Esophagus (tissue), 2 donors: ENCODE results near the gene CRTAP. TPM values are rescaled to one million over a fixed set of nuclear protein-coding genes. Genes with fewer than 3 reads are reported as not detected.
"Not testable (repeated sequence)": the region's sequence is repeated elsewhere in the genome, so short reads cannot be mapped to it uniquely, and the experiment has no call there.

Experiments used
- H3K27ac ChIP-seq, 2 donors: one replicate each; pipeline ENCODE4 v1.5.1; 2013; ENCODE audit warnings: low read depth in 2 of 2, mild to moderate bottlenecking in 2 of 2, inconsistent platforms in 1 of 2, low read length in 1 of 2, moderate library complexity in 1 of 2
- H3K27me3 ChIP-seq, 2 donors: one replicate each; pipeline ENCODE4 v1.6.1; 2013; ENCODE audit warnings: low read length in 2 of 2, control low read depth in 1 of 2, mild to moderate bottlenecking in 1 of 2; ENCODE audit not compliant: insufficient read depth in 2 of 2, control insufficient read depth in 1 of 2
- H3K36me3 ChIP-seq, 2 donors: one replicate each; pipeline ENCODE4 v1.6.1; 2013; ENCODE audit warnings: low read length in 1 of 2; ENCODE audit not compliant: control insufficient read depth in 2 of 2, insufficient read depth in 2 of 2
- H3K4me1 ChIP-seq, 2 donors: one replicate each; pipeline ENCODE4 v1.6.1; 2013; ENCODE audit warnings: low read length in 1 of 2; ENCODE audit not compliant: control insufficient read depth in 2 of 2, insufficient read depth in 2 of 2
- H3K4me3 ChIP-seq, 2 donors: one replicate each; pipeline ENCODE4 v1.5.1; 2013; ENCODE audit warnings: low read length in 2 of 2, mild to moderate bottlenecking in 2 of 2, low read depth in 1 of 2, moderate library complexity in 1 of 2
- H3K9me3 ChIP-seq, 2 donors: one replicate each; pipeline ENCODE4 v1.6.1; 2013; ENCODE audit warnings: mild to moderate bottlenecking in 2 of 2, low read depth in 1 of 2, low read length in 1 of 2, moderate library complexity in 1 of 2; ENCODE audit not compliant: control insufficient read depth in 2 of 2, insufficient read depth in 1 of 2
- WGBS, 2 donors: extraction: QIAGEN DNeasy Blood & Tissue Kit; methylation state at CpG; one replicate each; pipeline ENCODE4 v1.1.7; 2013; 5-methylcytosine and 5-hydroxymethylcytosine counted together
- polyA plus RNA-seq, 2 donors: library from polyadenylated mRNA; stranded (reverse); fragments of 200-250 nt; gene quantifications; one replicate each; pipeline ENCODE4 v1.2.3, GENCODE V29; 2013
- donor health status: healthy with polysubstance abuse.
- donor health status: Bipolar disorder and iron deficiency.

CRTAP gene
- polyA plus RNA-seq, 2 donors = 18.1 to 49.0 TPM

DNA sequence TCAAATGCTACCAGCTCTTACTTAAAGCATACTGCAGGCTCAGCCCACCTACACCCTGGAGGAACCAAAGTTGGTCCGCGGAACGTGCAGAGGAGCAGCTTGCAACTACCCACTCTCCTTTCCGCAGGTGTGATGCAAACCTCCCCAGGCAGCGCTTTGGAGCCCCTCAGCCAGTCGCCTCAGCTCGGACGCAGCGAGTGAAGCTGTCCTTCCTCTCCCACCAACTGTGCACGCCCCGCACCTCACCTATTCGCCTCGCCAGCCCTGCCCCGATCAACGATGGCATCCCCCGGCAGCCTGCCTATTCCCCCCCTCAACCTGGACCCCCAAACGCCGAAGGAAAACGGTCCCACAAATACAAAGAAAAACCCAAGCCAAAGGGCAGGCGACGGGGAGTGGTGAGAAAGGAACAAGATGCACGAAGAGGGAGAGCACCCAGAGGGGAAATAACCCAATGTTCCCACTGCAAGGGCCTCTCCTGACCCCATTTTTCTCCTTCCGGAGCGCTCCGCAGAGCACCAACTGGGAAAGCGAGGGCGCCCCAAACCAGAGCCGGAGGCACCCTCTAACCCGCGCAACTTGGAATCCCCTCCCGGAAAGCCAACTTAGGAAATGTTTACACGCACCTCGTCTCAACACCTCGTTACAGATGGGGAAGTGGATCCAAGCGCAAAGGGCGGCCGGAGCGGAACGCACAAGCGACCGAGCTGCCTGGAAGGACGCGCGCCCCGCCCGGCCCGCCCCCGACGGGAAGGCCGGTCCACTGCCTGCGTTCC, 17.5 kb upstream of the CRTAP start:
- Histone ChIP-seq H3K4me1 (peaks cover 4 to 6% of the 10 kb centered on the region in 2 donors), H3K27me3 (no peaks in the 10 kb centered on the region), H3K9me3 (no peaks in the 10 kb centered on the region), H3K4me3 (peak overlapping the region; percentile 89 to 93), H3K36me3 (peaks cover 4 to 16% of the 10 kb centered on the region in 2 donors), H3K27ac (peak overlapping the region; percentile 90 to 93)
- 0% methylated on average over 46 to 51 of the region's 51 CpGs for WGBS, 2 donors

DNA sequence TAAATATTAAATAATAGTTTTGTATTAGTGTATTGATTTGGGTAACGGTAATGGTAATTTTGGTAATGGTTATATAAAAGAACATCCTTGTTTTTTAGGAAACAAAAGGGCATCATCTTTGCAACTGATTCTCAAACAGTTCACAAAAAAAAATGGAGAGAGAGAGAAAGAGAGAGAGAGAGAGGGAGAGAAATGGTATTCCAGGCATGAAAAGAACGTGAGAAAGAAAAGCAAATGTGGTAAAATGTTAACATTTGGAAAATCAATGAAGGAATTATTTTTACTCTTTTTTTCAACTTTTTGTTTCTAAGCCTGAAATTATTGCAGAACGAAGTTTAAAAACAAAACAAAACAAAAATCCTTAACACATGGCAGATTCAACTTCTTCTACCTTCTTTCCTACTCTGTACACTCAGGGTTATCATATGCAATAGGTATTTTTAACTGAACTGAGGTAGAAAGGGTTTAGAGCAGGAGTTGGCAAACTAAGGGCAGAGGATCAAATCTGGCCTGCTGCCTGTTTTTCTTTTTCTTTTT, 14.6 kb upstream of the CRTAP start:
- Histone ChIP-seq H3K9me3 (no peaks in the 10 kb centered on the region), H3K4me1 (peaks cover 0 to 4% of the 10 kb centered on the region in 2 donors)
- WGBS, 2 donors = 86 to 88% methylated on average over 3 of the region's 3 CpGs

DNA sequence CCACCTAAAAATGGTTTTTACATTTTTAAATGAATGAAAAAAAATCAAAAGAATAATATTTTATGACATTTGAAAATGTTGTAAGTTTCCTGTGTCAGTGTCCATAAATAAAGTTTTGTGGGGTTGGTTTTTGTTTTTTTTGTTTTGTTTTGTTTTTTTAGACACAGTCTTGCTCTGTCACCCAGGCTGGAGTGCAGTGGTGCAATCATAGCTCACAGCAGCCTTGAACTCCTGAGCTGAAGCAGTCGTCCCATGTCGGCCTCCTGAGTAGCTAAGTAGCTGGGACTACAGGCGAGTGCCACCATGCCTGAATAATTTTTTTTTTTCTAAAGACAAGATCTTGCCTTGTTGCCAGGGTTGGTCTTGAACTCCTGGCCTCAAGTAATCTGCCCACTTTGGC, 14.1 kb upstream of the CRTAP start:
- WGBS, 2 donors = 87 to 88% methylated on average over 3 of the region's 3 CpGs
- H3K4me3 ChIP-seq = no peak overlapping the region
- no peaks in the 10 kb centered on the region for H3K36me3 ChIP-seq

More for the DNA sequence above, 14.6 kb upstream of the CRTAP start:
- Histone ChIP-seq H3K27me3 (no peaks in the 10 kb centered on the region), H3K27ac (no peak overlapping the region), H3K4me3 (no peak overlapping the region), H3K36me3 (no peaks in the 10 kb centered on the region)

DNA sequence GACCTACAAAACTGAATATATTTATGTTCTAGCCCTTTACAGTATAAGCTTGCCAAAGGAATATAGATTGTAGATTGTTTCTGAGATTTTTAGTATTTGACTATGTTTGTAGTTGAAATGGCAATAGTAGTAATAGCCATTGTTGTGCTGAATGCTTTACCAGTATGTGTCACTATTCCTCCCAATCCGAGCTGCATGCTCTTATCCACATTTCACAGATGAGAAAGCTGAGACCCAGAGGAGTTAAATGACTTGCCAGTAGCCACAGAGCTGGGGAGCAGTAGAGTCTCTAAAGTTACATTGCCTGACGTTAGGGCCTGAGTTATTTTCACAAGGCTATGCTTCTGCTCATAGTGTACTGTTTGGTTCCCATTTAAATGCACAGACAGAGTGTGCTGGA, 13.6 kb upstream of the CRTAP start:
- Histone ChIP-seq H3K9me3 (no peaks in the 10 kb centered on the region), H3K4me1 (peaks cover 0 to 4% of the 10 kb centered on the region in 2 donors), H3K27me3 (no peaks in the 10 kb centered on the region), H3K27ac (no peak overlapping the region), H3K4me3 (no peak overlapping the region), H3K36me3 (no peaks in the 10 kb centered on the region)
- WGBS, 2 donors = 65 to 69% methylated on average over 2 of the region's 2 CpGs

More for the DNA sequence above, 14.1 kb upstream of the CRTAP start:
- H3K4me1 ChIP-seq = peaks cover 0 to 4% of the 10 kb centered on the region in 2 donors
- no peaks in the 10 kb centered on the region for H3K27me3 ChIP-seq
- H3K27ac ChIP-seq = no peak overlapping the region
- no peaks in the 10 kb centered on the region for H3K9me3 ChIP-seq

DNA sequence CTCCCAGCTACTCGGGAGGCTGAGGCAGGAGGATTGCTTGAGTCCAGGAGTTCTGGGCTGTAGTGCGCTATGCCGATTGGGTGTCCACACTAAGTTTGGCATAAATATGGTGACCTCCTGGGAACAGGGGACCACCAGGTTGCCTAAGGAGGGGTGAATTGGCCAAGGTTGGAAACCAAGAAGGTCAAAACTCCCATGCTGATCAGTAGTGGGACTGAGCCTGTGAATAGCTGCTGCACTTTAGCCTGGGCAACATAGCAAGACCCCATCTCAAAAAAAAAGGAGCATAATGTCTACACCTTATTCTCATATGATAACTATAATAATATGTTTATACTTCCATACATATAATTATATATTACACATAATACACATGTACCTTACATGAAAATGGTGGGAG, 10.8 kb upstream of the CRTAP start:
- H3K27me3 ChIP-seq = no peaks in the 10 kb centered on the region

DNA sequence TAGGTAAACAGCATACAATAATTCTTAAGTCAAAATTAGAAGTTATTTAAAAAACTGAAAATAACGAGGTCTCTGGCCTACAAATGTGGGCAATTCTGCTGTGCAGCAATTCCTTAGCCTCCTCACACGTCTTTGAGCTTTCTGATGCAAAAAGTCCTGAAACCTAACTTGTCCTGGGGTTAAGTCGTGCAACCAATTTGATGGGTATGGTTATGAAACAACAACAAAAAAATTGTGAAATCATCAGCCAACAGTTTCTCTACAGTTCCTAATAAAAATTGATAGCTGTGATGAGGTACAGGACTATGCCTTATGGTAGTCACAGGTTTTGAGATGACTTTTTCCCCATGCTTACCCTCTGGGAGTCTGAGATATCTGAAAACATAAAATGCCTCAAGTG, 10.3 kb upstream of the CRTAP start:
- no peaks in the 10 kb centered on the region for H3K36me3 ChIP-seq
- H3K27ac ChIP-seq = no peak overlapping the region
- no peaks in the 10 kb centered on the region for H3K27me3 ChIP-seq
- H3K4me1 ChIP-seq = no peaks in the 10 kb centered on the region
- 88 to 91% methylated on average over 3 of the region's 3 CpGs for WGBS, 2 donors
- H3K4me3 ChIP-seq = no peak overlapping the region
- no peaks in the 10 kb centered on the region for H3K9me3 ChIP-seq

More for the DNA sequence above, 10.8 kb upstream of the CRTAP start:
- H3K9me3 ChIP-seq = no peaks in the 10 kb centered on the region
- 93 to 97% methylated on average over 3 of the region's 3 CpGs for WGBS, 2 donors
- no peaks in the 10 kb centered on the region for H3K4me1 ChIP-seq
- H3K36me3 ChIP-seq = no peaks in the 10 kb centered on the region
- no peak overlapping the region for H3K27ac ChIP-seq
- no peak overlapping the region for H3K4me3 ChIP-seq

DNA sequence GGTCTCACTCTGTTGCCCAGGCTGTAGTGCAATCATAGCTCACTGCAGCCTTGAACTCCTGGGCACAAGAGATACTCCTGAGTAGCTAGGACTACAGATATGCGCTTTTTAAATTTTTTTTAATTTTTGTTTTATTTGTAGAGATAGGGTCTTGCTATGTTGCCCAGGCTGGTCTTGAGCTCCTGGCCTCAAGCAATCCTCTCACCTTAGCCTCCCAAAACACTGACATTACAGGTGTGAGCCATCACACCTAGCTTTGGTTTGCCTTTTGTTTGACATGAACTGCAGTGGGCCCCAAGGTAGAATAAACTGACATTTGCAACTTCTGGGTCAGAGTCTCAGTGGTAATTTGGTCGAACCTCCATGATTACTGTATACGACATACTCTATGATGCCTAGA, 9.0 kb upstream of the CRTAP start:
- Histone ChIP-seq H3K9me3 (no peaks in the 10 kb centered on the region), H3K36me3 (no peaks in the 10 kb centered on the region), H3K4me3 (no peak overlapping the region), H3K4me1 (no peaks in the 10 kb centered on the region), H3K27me3 (no peaks in the 10 kb centered on the region), H3K27ac (no peak overlapping the region)
- WGBS, 2 donors = 89 to 92% methylated on average over 3 of the region's 3 CpGs

DNA sequence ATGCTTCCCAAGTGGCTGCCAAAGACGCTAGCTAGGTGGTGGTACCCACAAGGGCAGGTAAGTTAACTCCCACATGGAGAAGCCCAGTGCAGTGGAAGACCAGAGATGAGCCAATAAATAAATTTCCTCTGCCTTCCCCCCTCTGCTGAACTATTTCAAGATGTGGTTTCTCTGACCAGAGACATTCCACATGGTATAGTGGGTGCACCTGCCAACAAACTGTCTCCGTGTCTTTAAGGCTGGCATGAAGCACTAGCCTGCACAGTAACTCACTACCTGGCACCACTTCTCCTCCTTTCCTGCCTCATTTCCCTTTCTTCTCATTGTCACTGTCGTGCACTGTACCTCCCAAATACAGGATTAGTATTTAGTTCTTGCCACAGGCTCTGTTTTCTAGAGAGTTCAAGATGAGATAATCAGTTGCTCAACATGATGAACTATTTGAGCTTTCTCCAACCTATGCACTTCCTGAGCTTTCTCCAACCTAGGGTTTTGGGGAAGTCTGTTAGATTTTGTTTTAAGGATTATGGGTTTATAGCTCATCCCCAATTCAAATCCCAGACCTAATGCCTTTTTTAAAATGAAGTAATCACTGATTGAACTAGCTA, 8.4 kb upstream of the CRTAP start:
- H3K27me3 ChIP-seq = no peaks in the 10 kb centered on the region
- H3K4me3 ChIP-seq = no peak overlapping the region
- no peak overlapping the region for H3K27ac ChIP-seq
- WGBS, 2 donors = 50 to 67% methylated on average over 3 of the region's 3 CpGs
- no peaks in the 10 kb centered on the region for H3K9me3 ChIP-seq
- no peaks in the 10 kb centered on the region for H3K4me1 ChIP-seq
- no peaks in the 10 kb centered on the region for H3K36me3 ChIP-seq

DNA sequence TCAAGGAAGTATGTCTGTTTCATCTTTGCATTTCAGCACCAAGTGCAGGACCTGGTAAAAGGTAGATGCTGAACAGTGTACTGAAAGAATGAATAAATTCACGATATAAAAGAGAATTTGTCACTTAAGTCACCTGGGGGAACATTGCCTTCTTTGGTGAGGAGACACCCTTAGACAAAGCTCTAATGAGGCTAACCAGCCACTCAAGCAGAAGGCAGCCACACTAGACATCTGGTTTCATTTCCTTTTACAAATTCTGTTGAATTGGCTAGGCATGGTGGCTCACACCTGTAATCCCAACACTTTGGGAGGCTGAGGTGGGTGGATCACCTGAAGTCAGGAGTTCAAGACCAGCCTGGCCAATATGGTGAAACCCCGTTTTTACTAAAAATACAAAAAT, 7.0 kb upstream of the CRTAP start:
- 88 to 95% methylated on average over 2 of the region's 2 CpGs for WGBS, 2 donors
- not testable (repeated sequence) for H3K36me3 ChIP-seq, H3K9me3 ChIP-seq, H3K27me3 ChIP-seq, H3K4me3 ChIP-seq, H3K27ac ChIP-seq, H3K4me1 ChIP-seq
